ENCODE measurements around the gene B3GLCT.

DNA sequence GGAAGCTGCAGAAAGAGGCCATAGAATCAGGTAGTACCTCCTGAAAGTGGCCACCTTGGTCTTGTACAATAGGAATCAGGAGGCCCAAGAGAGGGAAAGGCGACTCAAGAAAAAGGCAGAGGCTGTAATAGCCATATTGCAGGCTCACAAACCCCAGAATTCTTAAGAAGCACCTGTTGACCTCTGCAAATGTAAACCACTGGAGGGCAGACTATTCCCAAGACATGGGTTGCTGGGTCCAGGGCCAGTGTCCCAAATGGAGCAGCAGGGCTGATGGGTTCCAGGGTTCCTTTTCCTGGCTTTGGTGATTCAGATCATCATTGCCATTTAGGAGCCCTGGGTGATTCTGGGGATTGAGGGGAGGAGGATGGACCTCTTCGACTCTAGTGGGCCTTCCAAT lies 167.6 kb downstream of the B3GLCT start:
- no peak for TF ChIP-seq POLR2A (IDR thresholded peaks at IDR 0.05; ENCODE audit: low read depth, low read length)
- TF ChIP-seq POLR2AphosphoS5 (IDR thresholded peaks at IDR 0.05; ENCODE audit: low read depth, low read length): no peak
